CD4-positive, alpha-beta T cell (primary cell): ENCODE results near the gene SH3RF1. TPM values are rescaled to one million over a fixed set of nuclear protein-coding genes. Genes with fewer than 3 reads are reported as not detected.

Experiments
- ATAC-seq: fragments of 200-7000 bp; cut with Tn5 transposase; one replicate; pipeline ENCODE4 v1.10.0; 2022; ENCODE audit warnings: mild to moderate bottlenecking; ENCODE audit not compliant: poor library complexity
- CTCF ChIA-PET: fragments of 350-600 bp; sonication (Branson Sonifier 250); formaldehyde crosslinking; loops from one replicate; lab custom pipeline; 2021; ENCODE audit warnings: antibody characterized with exemption, inconsistent platforms; lab: Charles Lee
- POLR2A ChIA-PET: fragments of 350-600 bp; sonication (Branson Sonifier 250); formaldehyde crosslinking; loops from one replicate; lab custom pipeline; 2021; ENCODE audit warnings: antibody characterized with exemption, inconsistent platforms; lab: Charles Lee
- DNase-seq, 14 experiments: peaks; one replicate each; pipeline ENCODE4 v3.0.0-alpha.2; 2013 to 2020; ENCODE audit warnings: mixed read lengths in 2 of 14
- H3K27ac ChIP-seq, 2 donors: one replicate each; pipeline versions ENCODE4 v1.5.1 to v1.7.0; 2013; ENCODE audit warnings: low read length in 2 of 2, low read depth in 1 of 2, mild to moderate bottlenecking in 1 of 2
- H3K27me3 ChIP-seq, 2 experiments: 1 replicate in 1 of 2; 2 replicates in 1 of 2; pipeline versions ENCODE4 v1.6.1 to v1.7.0; 2013; ENCODE audit warnings: low read length in 2 of 2, control low read depth in 1 of 2, mild to moderate bottlenecking in 1 of 2, moderate library complexity in 1 of 2; ENCODE audit not compliant: insufficient read depth in 2 of 2, control insufficient read depth in 1 of 2
- H3K36me3 ChIP-seq: one replicate; pipeline ENCODE4 v1.6.1; 2013; ENCODE audit warnings: low read length, control low read depth; ENCODE audit not compliant: insufficient read depth
- H3K4me1 ChIP-seq: one replicate; pipeline ENCODE4 v1.6.1; 2013; ENCODE audit warnings: low read length, control low read depth; ENCODE audit not compliant: insufficient read depth
- H3K4me3 ChIP-seq: one replicate; pipeline ENCODE4 v1.5.1; 2013; ENCODE audit warnings: mild to moderate bottlenecking, low read length, moderate library complexity
- H3K9me3 ChIP-seq, 2 experiments: 1 replicate in 1 of 2; 2 replicates in 1 of 2; pipeline versions ENCODE4 v1.6.1 to v1.7.0; 2013; ENCODE audit warnings: low read length in 2 of 2, mild to moderate bottlenecking in 2 of 2, control low read depth in 1 of 2, moderate library complexity in 1 of 2; ENCODE audit not compliant: control insufficient read depth in 1 of 2, insufficient read depth in 1 of 2
- H3K27ac Mint-ChIP-seq: one replicate; pipeline ENCODE4 v1.8.0; 2020; ENCODE audit warnings: mixed read lengths
- H3K27me3 Mint-ChIP-seq: one replicate; pipeline ENCODE4 v1.8.0; 2021; ENCODE audit warnings: mixed read lengths
- H3K36me3 Mint-ChIP-seq: one replicate; pipeline ENCODE4 v1.8.0; 2021; ENCODE audit warnings: low read depth, mixed read lengths
- H3K4me1 Mint-ChIP-seq: one replicate; pipeline ENCODE4 v1.8.0; 2021; ENCODE audit warnings: low read depth, mixed read lengths
- H3K4me3 Mint-ChIP-seq: one replicate; pipeline ENCODE4 v1.8.0; 2020; ENCODE audit warnings: mild to moderate bottlenecking, mixed read lengths
- H3K9me3 Mint-ChIP-seq: one replicate; pipeline ENCODE4 v1.8.0; 2020; ENCODE audit warnings: mixed read lengths
- CTCF ChIP-seq: fragments of 200-600 bp; IDR thresholded peaks from one replicate; pipeline ENCODE4 v1.8.0; 2022; ENCODE audit warnings: antibody characterized with exemption, mild to moderate bottlenecking
- intact Hi-C, 2 experiments: fragments of 100-400 bp; cut with DNase I in 1 of 2; cut with micrococcal nuclease in 1 of 2; formaldehyde crosslinking; loops; one replicate each; pipeline versions ENCODE4 v1.15.1 to v1.9.0; 2023 to 2025; cut with DNase I, micrococcal nuclease
- total RNA-seq, 174 experiments: library from RNA in 2 of 174; stranded (reverse) in 2 of 174; gene quantifications; one replicate each; pipeline ENCODE4 v1.2.3 and lab custom pipeline; 2021 to 2026

Gene SH3RF1
- total RNA-seq, 2 experiments from 2014 or later, result 0.25 TPM; not detected in 1

- CTCF ChIA-PET, result interaction anchor here (1.0 kb wide), 1 partner anchor 9 kb away, joined by 5 read pairs; no protein-coding TSS in a partner anchor
- no peaks in the 10 kb centered on the region for H3K9me3 ChIP-seq
Observed at GRCh38 chr4:169225812-169226211, 44.9 kb downstream of the SH3RF1 start.

GRCh38 chr4:169225058-169225751, 45.6 kb downstream of the SH3RF1 start:
- no peak for TF ChIP-seq CTCF
- Histone ChIP-seq H3K36me3 (no peaks in the 10 kb centered on the region), H3K27me3 (no peaks in the 10 kb centered on the region), H3K4me3 (no peak overlapping the region), H3K9me3 (no peaks in the 10 kb centered on the region), H3K27ac (no peak overlapping the region), H3K4me1 (no peaks in the 10 kb centered on the region)
- POLR2A ChIA-PET, result no interaction called here
- no peaks in the 10 kb centered on the region for H3K27me3 Mint-ChIP-seq
- H3K36me3 Mint-ChIP-seq, result no peaks in the 10 kb centered on the region
- no peak overlapping the region for H3K4me3 Mint-ChIP-seq
- intact Hi-C loops, result no loop called here
- DNase-seq (peak in 1 of 14 experiments; percentile 7), ATAC-seq (no peak)
- H3K9me3 Mint-ChIP-seq, result no peaks in the 10 kb centered on the region
- H3K27ac Mint-ChIP-seq, result no peak overlapping the region
- CTCF ChIA-PET, result interaction anchor here (1.0 kb wide), 1 partner anchor 9 kb away, joined by 5 read pairs; no protein-coding TSS in a partner anchor
- no peaks in the 10 kb centered on the region for H3K4me1 Mint-ChIP-seq

More at GRCh38 chr4:169225812-169226211, 44.9 kb downstream of the SH3RF1 start:
- no peaks in the 10 kb centered on the region for H3K4me1 Mint-ChIP-seq
- no peaks in the 10 kb centered on the region for H3K9me3 Mint-ChIP-seq
- no peaks in the 10 kb centered on the region for H3K27me3 Mint-ChIP-seq
- Histone ChIP-seq H3K4me3 (no peak overlapping the region), H3K27ac (no peak overlapping the region), H3K4me1 (no peaks in the 10 kb centered on the region), H3K36me3 (no peaks in the 10 kb centered on the region), H3K27me3 (no peaks in the 10 kb centered on the region)
- intact Hi-C loops, result no loop called here
- H3K4me3 Mint-ChIP-seq, result no peak overlapping the region
- no peaks in the 10 kb centered on the region for H3K36me3 Mint-ChIP-seq
- no peak overlapping the region for H3K27ac Mint-ChIP-seq
- ATAC-seq (no peak), DNase-seq (no peak)
- no peak for TF ChIP-seq CTCF
- POLR2A ChIA-PET, result no interaction called here

GRCh38 chr4:169222761-169223160, 48.0 kb downstream of the SH3RF1 start:
- H3K27ac Mint-ChIP-seq, result no peak overlapping the region
- no peaks in the 10 kb centered on the region for H3K27me3 ChIP-seq
- ChIA-PET CTCF (no interaction called here), POLR2A (no interaction called here)
- intact Hi-C loops, result no loop called here
- H3K9me3 Mint-ChIP-seq, result no peaks in the 10 kb centered on the region
- H3K27me3 Mint-ChIP-seq, result no peaks in the 10 kb centered on the region
- DNase-seq, result no peak
- no peaks in the 10 kb centered on the region for H3K9me3 ChIP-seq
- no peak overlapping the region for H3K4me3 Mint-ChIP-seq
- no peaks in the 10 kb centered on the region for H3K36me3 Mint-ChIP-seq
- no peak for ATAC-seq
- no peak overlapping the region for H3K27ac ChIP-seq
- H3K4me1 Mint-ChIP-seq, result no peaks in the 10 kb centered on the region
- H3K36me3 ChIP-seq, result no peaks in the 10 kb centered on the region
- H3K4me3 ChIP-seq, result no peak overlapping the region
- TF ChIP-seq CTCF, result no peak
- no peaks in the 10 kb centered on the region for H3K4me1 ChIP-seq
